ENCODE data around the gene BLOC1S3.

Gene BLOC1S3

GRCh38 chr19:45180936-45181335 is 2.4 kb downstream of the BLOC1S3 start:
- TF ChIP-seq, protein P1, sequence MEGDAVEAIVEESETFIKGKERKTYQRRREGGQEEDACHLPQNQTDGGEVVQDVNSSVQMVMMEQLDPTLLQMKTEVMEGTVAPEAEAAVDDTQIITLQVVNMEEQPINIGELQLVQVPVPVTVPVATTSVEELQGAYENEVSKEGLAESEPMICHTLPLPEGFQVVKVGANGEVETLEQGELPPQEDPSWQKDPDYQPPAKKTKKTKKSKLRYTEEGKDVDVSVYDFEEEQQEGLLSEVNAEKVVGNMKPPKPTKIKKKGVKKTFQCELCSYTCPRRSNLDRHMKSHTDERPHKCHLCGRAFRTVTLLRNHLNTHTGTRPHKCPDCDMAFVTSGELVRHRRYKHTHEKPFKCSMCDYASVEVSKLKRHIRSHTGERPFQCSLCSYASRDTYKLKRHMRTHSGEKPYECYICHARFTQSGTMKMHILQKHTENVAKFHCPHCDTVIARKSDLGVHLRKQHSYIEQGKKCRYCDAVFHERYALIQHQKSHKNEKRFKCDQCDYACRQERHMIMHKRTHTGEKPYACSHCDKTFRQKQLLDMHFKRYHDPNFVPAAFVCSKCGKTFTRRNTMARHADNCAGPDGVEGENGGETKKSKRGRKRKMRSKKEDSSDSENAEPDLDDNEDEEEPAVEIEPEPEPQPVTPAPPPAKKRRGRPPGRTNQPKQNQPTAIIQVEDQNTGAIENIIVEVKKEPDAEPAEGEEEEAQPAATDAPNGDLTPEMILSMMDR (IDR thresholded peaks at IDR 0.05; ENCODE audit: borderline replicate concordance, extremely low read depth, low read length, poor library complexity, severe bottlenecking), result no peak
- no peak for TF ChIP-seq EZH2 (IDR thresholded peaks at IDR 0.05; ENCODE audit: borderline replicate concordance, low read depth, low read length, severe bottlenecking)
- H3K27me3 ChIP-seq (ENCODE audit: insufficient read depth, low read length, poor library complexity), result no peaks in the 10 kb centered on the region
- no peak for ATAC-seq (ENCODE audit: insufficient read depth, low read depth)
- peaks cover 33% of the 10 kb centered on the region for H3K4me1 ChIP-seq (ENCODE audit: insufficient read depth, low read length)
- peaks cover 13% of the 10 kb centered on the region for H3K36me3 ChIP-seq (ENCODE audit: insufficient read depth, low read length)
- DNase-seq, result no peak
- H3K9ac ChIP-seq (ENCODE audit: low read depth, low read length), result no peak overlapping the region
- H4K20me1 ChIP-seq (ENCODE audit: insufficient read depth, low read length), result peaks cover 8% of the 10 kb centered on the region
- peaks cover 31% of the 10 kb centered on the region for H3K79me2 ChIP-seq (ENCODE audit: insufficient read depth, low read length)
- H3K4me2 ChIP-seq (ENCODE audit: insufficient read depth, low read length), result peak overlapping the region; percentile 19; the same call in 1 of the 2 replicates
- H2AFZ ChIP-seq (ENCODE audit: low read depth, low read length), result no peak overlapping the region
- H3K4me3 ChIP-seq (ENCODE audit: low read depth in 1 of 2, low read length in 2 of 2), result no peak overlapping the region
- no peaks in the 10 kb centered on the region for H3K9me3 ChIP-seq (ENCODE audit: insufficient read depth, low read length, severe bottlenecking)
- no peak overlapping the region for H3K27ac ChIP-seq (ENCODE audit: low read length)

GRCh38 chr19:45182758-45183157 is 4.2 kb downstream of the BLOC1S3 start:
- Histone ChIP-seq H3K27ac (ENCODE audit: low read length) (no peak overlapping the region), H3K4me3 (ENCODE audit: low read depth in 1 of 2, low read length in 2 of 2) (no peak overlapping the region), H4K20me1 (ENCODE audit: insufficient read depth, low read length) (peaks cover 8% of the 10 kb centered on the region), H3K27me3 (ENCODE audit: insufficient read depth, low read length, poor library complexity) (no peaks in the 10 kb centered on the region), H3K9me3 (ENCODE audit: insufficient read depth, low read length, severe bottlenecking) (no peaks in the 10 kb centered on the region), H2AFZ (ENCODE audit: low read depth, low read length) (no peak overlapping the region), H3K4me2 (ENCODE audit: insufficient read depth, low read length) (no peak overlapping the region), H3K4me1 (ENCODE audit: insufficient read depth, low read length) (peaks cover 23% of the 10 kb centered on the region), H3K36me3 (ENCODE audit: insufficient read depth, low read length) (peaks cover 13% of the 10 kb centered on the region), H3K9ac (ENCODE audit: low read depth, low read length) (no peak overlapping the region), H3K79me2 (ENCODE audit: insufficient read depth, low read length) (peaks cover 21% of the 10 kb centered on the region)
- ATAC-seq (ENCODE audit: insufficient read depth, low read depth), result no peak
- TF ChIP-seq EZH2 (IDR thresholded peaks at IDR 0.05; ENCODE audit: borderline replicate concordance, low read depth, low read length, severe bottlenecking), result no peak
- TF ChIP-seq, protein P1 (IDR thresholded peaks at IDR 0.05; ENCODE audit: borderline replicate concordance, extremely low read depth, low read length, poor library complexity, severe bottlenecking), result no peak
- no peak for DNase-seq

DNA sequence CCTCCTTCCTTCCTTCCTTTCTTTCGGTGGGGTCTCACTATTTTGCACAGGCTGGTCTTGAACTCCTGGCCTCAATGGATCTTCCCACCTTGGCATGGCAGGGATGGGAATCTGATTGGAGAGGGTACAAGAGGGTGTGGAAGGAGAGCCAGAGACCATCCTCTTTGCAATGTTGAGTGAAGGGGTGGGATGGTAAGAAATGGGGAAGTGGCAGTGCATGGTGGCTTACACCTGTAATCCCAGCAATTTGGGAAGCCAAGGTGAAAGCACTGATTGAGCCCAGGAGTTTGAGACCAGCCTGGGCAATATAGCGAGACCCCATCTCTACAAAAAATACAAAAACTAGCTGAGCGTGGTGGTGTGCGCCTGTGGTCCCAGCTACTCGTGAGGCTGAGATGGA is 5.5 kb downstream of the BLOC1S3 start:
- Histone ChIP-seq H3K4me3 (ENCODE audit: low read depth in 1 of 2, low read length in 2 of 2) (no peak overlapping the region), H3K9ac (ENCODE audit: low read depth, low read length) (no peak overlapping the region), H3K4me2 (ENCODE audit: insufficient read depth, low read length) (no peak overlapping the region), H3K9me3 (ENCODE audit: insufficient read depth, low read length, severe bottlenecking) (no peaks in the 10 kb centered on the region), H3K4me1 (ENCODE audit: insufficient read depth, low read length) (peaks cover 22% of the 10 kb centered on the region), H3K36me3 (ENCODE audit: insufficient read depth, low read length) (peaks cover 13% of the 10 kb centered on the region), H3K27me3 (ENCODE audit: insufficient read depth, low read length, poor library complexity) (no peaks in the 10 kb centered on the region), H3K79me2 (ENCODE audit: insufficient read depth, low read length) (peaks cover 15% of the 10 kb centered on the region), H4K20me1 (ENCODE audit: insufficient read depth, low read length) (peaks cover 8% of the 10 kb centered on the region), H3K27ac (ENCODE audit: low read length) (no peak overlapping the region), H2AFZ (ENCODE audit: low read depth, low read length) (no peak overlapping the region)
- ATAC-seq (ENCODE audit: insufficient read depth, low read depth) (no peak), DNase-seq (no peak)
- TF ChIP-seq, protein P1 (IDR thresholded peaks at IDR 0.05; ENCODE audit: borderline replicate concordance, extremely low read depth, low read length, poor library complexity, severe bottlenecking), result no peak
- no peak for TF ChIP-seq EZH2 (IDR thresholded peaks at IDR 0.05; ENCODE audit: borderline replicate concordance, low read depth, low read length, severe bottlenecking)

Data from DND-41 (cell line).